Activated CD4-positive, alpha-beta T cell treated with anti-CD3 and anti-CD28 coated beads, Interleukin-10, Interleukin-2, amounts not matched to agents 100 ng/mL and 50 ng/mL, durations not matched to agents 16 hours and 8 hours (primary cell): Measurements from ENCODE around the gene TSPAN11.
"Not testable (repeated sequence)": the region's sequence is repeated elsewhere in the genome, so short reads cannot be mapped to it uniquely, and the experiment has no call there.

Experiments
- DNase-seq: peaks from one replicate; pipeline ENCODE4 v3.0.0-alpha.2; 2020

Gene TSPAN11

GRCh38 chr12:31021181-31021580 lies 94.6 kb downstream of the TSPAN11 start:
- DNase-seq, result no peak

DNA sequence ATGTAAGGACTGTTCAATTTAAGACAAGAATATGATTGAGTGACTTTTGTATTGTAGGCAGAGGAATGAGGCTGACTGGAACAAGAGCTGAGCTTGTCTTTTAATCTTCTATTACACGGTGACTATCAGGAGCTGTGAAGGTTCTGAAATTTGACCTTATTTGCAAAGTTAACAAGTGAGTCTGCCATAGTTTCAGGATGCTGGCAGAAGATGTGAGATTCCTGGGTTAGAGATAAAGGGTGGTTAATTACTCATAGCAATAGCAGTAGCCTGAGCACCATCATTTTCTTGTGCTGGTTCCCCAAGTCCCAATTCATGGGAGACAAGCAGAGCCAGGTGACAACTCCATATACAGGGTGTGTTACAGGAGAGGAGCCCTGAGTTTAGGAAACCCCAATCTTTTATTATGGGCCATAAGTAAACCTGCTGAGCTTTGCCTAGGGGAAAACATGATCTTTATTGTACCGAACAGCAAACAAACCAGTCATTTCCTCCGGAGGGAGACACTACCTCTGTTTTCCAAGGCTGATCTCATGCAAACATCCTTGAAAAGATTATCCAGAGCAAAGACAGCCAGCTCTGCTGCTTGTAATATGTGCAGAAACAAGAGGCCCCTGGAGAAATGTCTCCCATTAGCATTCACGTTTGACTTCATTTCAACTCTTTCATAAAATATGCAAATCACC lies 95.4 kb downstream of the TSPAN11 start:
- no peak for DNase-seq

DNA sequence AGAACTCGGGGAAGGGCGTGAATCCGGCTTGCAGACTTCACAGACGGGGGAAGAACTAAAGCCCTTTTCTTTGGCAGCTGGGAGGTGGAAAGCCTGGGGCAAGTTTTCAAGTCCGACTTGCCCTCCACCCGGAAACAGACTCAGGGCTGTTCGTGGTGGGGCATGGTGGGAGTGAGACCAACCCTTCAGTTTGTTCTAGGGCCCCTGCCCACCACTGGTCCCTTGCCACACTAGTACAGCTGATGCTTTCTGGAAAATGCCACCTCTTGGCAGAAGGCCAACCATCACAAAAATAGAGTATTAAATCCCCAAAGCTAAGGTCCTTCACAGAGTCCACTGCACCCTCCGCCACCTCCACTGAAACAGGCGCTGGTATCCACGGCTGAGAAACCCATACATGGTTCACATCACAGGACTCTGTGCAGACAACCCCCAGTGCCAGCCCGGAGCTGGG lies 96.8 kb downstream of the TSPAN11 start:
- DNase-seq, result no peak

DNA sequence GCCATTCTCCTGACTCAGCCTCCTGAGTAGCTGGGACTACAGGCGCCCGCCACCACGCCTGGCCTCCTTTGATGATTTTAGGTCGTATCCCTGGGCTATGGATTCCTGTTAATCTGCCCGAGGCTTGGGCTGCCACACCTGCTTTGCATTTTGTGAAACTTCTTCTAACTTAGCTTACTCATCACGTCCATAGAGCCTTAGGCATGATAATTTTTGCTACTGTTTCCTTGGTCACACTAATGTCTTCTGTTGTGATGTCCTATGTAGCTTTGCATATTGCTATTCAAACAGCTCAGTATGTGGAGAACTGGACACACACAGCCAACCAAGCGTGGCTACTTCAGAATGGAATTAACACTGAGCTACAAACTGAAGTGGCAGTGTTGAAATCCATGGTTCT lies 99.7 kb downstream of the TSPAN11 start:
- DNase-seq, result no peak

DNA sequence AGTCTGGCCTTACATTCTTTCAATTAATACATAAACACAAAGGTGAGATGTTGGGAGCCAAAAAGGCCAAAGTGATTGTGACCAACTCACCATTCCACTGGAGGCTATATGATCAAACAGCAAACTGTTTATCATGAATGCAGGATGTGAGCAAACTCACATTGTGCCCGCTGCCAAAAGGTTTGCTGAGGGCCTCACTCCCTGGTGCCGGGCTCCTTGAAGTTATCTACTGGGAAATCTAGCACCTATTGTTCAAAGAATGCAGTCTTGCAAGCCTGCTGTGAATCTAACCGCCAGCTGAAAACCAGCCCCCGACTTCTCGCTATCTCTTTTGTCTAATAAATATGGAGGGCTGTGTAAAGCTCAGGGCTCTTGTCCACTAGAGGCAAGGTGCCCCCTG lies 100.5 kb downstream of the TSPAN11 start:
- not testable (repeated sequence) for DNase-seq

DNA sequence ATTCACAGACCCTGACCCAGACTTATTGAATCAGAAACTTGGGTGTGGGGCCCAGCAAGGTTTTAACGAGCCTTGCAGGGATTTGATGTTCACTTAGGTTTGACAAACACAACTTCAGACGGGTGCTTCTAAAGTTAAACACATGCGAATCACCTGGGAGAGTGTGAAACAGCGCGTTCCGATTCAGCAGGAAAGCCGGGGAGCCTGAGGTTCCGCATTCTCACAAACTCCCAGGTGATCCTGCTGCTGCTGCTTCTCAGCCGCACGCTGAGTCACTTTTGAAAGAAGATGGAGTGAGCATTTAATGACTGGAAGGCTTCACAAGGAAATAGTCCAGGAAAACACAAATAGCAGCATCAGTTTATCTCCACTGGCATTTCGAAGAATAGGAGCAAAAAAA lies 102.9 kb downstream of the TSPAN11 start:
- DNase-seq, result no peak

- no peak for DNase-seq
Measured at GRCh38 chr12:31029916-31030562, 103.5 kb downstream of the TSPAN11 start.

- no peak for DNase-seq
Measured at GRCh38 chr12:31031951-31032335, 105.4 kb downstream of the TSPAN11 start.

GRCh38 chr12:31033146-31033545 lies 106.6 kb downstream of the TSPAN11 start:
- DNase-seq, result no peak

GRCh38 chr12:31033681-31034080 lies 107.1 kb downstream of the TSPAN11 start:
- no peak for DNase-seq

GRCh38 chr12:31034372-31034771 lies 107.8 kb downstream of the TSPAN11 start:
- no peak for DNase-seq

GRCh38 chr12:31035226-31035625 lies 108.7 kb downstream of the TSPAN11 start:
- DNase-seq, result no peak

GRCh38 chr12:31035967-31036665 lies 109.6 kb downstream of the TSPAN11 start:
- DNase-seq, result no peak

DNA sequence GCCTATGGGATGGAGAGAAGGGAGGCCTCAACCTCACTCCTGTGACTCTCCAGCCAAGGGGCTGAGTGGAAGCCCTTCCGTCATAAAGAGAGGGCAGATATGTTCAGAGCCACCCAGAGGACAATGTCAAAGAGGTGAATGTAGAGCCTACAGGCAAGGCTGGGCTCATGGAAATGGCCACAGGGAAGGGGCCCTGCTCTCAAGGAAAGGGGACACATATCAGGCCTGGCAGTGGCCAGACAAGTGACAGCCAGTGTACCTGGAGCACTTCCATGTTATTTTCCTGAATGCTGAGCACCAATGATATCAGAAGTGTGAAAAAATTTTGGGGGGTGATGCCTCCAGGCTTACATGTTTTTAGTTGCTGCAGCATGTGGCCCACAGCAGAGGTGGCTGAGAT lies 110.5 kb downstream of the TSPAN11 start:
- no peak for DNase-seq

DNA sequence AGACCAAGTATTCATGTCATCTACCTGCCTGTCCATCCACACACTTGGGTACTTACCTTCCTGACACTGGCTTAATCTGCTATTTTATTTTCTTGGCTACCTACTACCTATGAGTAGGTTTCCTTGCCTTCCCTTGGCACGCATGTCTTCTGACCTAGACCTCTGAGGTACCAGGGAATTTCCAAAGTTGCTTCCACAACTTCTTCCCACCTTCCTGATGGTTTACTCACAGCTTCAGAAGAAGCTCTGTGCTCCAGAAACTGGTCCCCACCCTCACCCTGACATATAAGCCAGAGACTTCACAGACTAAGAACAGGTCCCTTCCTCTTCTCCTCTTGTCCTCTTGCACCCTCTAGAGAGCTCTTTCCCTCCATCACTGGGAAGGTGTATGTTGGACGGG lies 111.4 kb downstream of the TSPAN11 start:
- DNase-seq, result no peak

DNA sequence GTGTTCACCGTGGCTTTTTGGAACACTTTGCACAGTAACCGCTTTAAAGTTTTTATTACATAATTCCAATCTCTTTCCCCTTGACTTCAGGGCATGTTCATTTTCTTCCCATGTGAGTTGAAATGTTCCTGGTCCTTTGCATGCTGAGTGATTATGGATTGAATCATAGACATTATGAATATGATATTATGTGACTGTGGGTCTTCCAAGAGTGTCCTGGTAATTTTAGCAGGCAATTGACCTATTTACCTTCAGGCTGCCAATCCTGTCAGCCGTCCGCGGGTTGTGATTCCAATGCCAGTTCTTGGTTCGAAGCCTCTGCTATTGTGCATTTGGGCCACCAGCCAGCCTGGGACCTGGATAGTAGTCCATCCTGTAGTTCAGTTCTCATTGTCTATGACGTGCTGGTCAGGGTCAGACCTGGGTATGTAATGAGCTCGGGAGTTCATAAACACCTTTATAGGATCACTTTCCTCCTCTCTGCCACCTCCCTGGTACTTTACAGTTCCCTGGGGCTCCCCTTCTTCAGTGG lies 114.6 kb downstream of the TSPAN11 start:
- DNase-seq, result no peak
